Heart left ventricle (tissue), 16 donors: ENCODE measurements around the gene WDR37. TPM values are rescaled to one million over a fixed set of nuclear protein-coding genes. Genes with fewer than 3 reads are reported as not detected.
A peak's percentile ranks its signal among the peaks of the same experiment; 100 is the strongest.

Experiments used
- ATAC-seq, 4 donors: fragments of 200-7000 bp; cut with Tn5 transposase; one replicate each; pipeline ENCODE4 v1.9.1; 2020 to 2022; ENCODE audit warnings: moderate library complexity in 4 of 4, mild to moderate bottlenecking in 3 of 4, moderate number of reproducible peaks in 1 of 4
- DNase-seq, 5 donors: peaks; one replicate each; pipeline ENCODE4 v3.0.0-alpha.2; 2020
- H3K27ac ChIP-seq, 12 donors: fragments of 200-600 bp; sonication (generic) in 4 of 12; one replicate each; pipeline versions ENCODE4 v1.5.0 to v1.8.0; 2016 to 2022; ENCODE audit warnings: mild to moderate bottlenecking in 2 of 12
- H3K27me3 ChIP-seq, 9 donors: fragments of 200-600 bp; sonication (generic) in 2 of 9; one replicate each; pipeline versions ENCODE4 v1.5.1 to v1.8.0; 2016 to 2022; ENCODE audit warnings: mild to moderate bottlenecking in 3 of 9
- H3K36me3 ChIP-seq, 9 donors: fragments of 200-600 bp; sonication (generic) in 2 of 9; one replicate each; pipeline versions ENCODE4 v1.5.0 to v1.8.0; 2018 to 2022; ENCODE audit warnings: mild to moderate bottlenecking in 2 of 9
- H3K4me1 ChIP-seq, 12 donors: fragments of 200-600 bp; sonication (generic) in 4 of 12; one replicate each; pipeline versions ENCODE4 v1.5.0 to v1.8.0; 2016 to 2022; ENCODE audit warnings: mild to moderate bottlenecking in 3 of 12
- H3K4me3 ChIP-seq, 12 donors: fragments of 200-600 bp; sonication (generic) in 4 of 12; one replicate each; pipeline versions ENCODE4 v1.5.0 to v1.8.0; 2017 to 2022; ENCODE audit warnings: mild to moderate bottlenecking in 9 of 12, moderate library complexity in 4 of 12
- H3K9me3 ChIP-seq, 12 donors: fragments of 200-600 bp; sonication (generic) in 4 of 12; one replicate each; pipeline versions ENCODE4 v1.5.0 to v1.8.0; 2016 to 2022; ENCODE audit warnings: mild to moderate bottlenecking in 1 of 12
- CTCF ChIP-seq, 12 donors: fragments of 200-600 bp; sonication (generic) in 4 of 12; IDR thresholded peaks; one replicate each; pipeline versions ENCODE4 v1.5.0 to v1.8.0; 2018 to 2022; ENCODE audit warnings: antibody characterized with exemption in 12 of 12, mild to moderate bottlenecking in 5 of 12
- POLR2A ChIP-seq, 2 donors: fragments of 450-650 bp; IDR thresholded peaks; one replicate each; pipeline ENCODE4 v1.6.1; 2017; ENCODE audit warnings: antibody characterized with exemption in 2 of 2, mild to moderate bottlenecking in 2 of 2, moderate library complexity in 2 of 2
- WGBS, 4 donors: extraction: QIAGEN DNeasy Blood & Tissue Kit in 2 of 4; methylation state at CpG; one replicate each; pipeline versions ENCODE4 v1.1.5 to v1.1.7; 2013 to 2018; 5-methylcytosine and 5-hydroxymethylcytosine counted together
- intact Hi-C, 10 donors: fragments of 100-400 bp; cut with DNase I; formaldehyde crosslinking; loops; one replicate each; pipeline versions ENCODE4 v1.11.1 to v1.14.2; 2022
- polyA plus RNA-seq, 2 donors: library from polyadenylated mRNA; stranded (reverse); fragments of 200-250 nt; gene quantifications; one replicate each; pipeline ENCODE4 v1.2.3, GENCODE V29; 2013
- total RNA-seq, 9 donors: library from RNA; depleted of rRNA in 2 of 9; stranded (reverse); fragments of >200 nt in 2 of 9; fragmentation: NEBNext Ultra II Directional in 3 of 9; extraction: Animal tissue kit (Norgen Biotek cat#: 25700) in 3 of 9; gene quantifications; one replicate each; pipeline versions ENCODE4 v1.1.0 to v1.2.4, GENCODE V29; 2016 to 2023
- donor health status: ischemic (EF 13 %, LVEDD 7.1; RV severe dilation, severe dysfunction).
- donor health status: healthy with polysubstance abuse.
- donor health status: DM: no; HTN: yes; CAD: no.
- donor health status: DM: no; HTN: no; CAD: no.
- donor health status: ischemic (EF 25% LVEDD 6.9; RV normal size, moderate dysfunction).
- donor health status: ischemic (EF 25% LVEDD 5.7; RV mildly dilated, moderate dysfunction).
- donor health status: healthy.
- donor health status: DM: yes; HTN: yes; CAD: no.
- donor health status: ischemic (EF 35%, LVEDD 5.7; RV mildly dilated, moderate dysfunction).
- donor health status: nonischemic (EF 11% LVEDD 7.7; RV severe dilation, severe dysfunction).
- donor health status: DM: yes; HTN: yes; CAD: no.
- donor health status: PGD.
- donor health status: ischemic (EF 29% LVEDD 5.4; RV normal size, mild dysfunction).
- donor health status: nonischemic (EF 23%, LVEDD 6.1; RV moderate dilation, normal function).

WDR37 gene
- total and polyA plus RNA-seq, 11 donors, result 8.4 to 43.3 (median 26.3) TPM

GRCh38 chr10:1127629-1128028, 71.4 kb downstream of the WDR37 start:
- 87 to 93% (median 89%) methylated on average over 15 of the region's 15 CpGs for WGBS, 4 donors

GRCh38 chr10:1128115-1128514, 71.9 kb downstream of the WDR37 start:
- 61 to 68% (median 62%) methylated on average over 2 of the region's 2 CpGs for WGBS, 4 donors
- peaks cover 0 to 7% (median 0%) of the 10 kb centered on the region in 12 donors for H3K4me1 ChIP-seq
- intact Hi-C loops, result no loop called here
- ATAC-seq (no peak), DNase-seq (no peak)
- H3K27me3 ChIP-seq, result no peaks in the 10 kb centered on the region
- no peaks in the 10 kb centered on the region for H3K9me3 ChIP-seq
- H3K36me3 ChIP-seq, result peaks cover 0 to 96% (median 78%) of the 10 kb centered on the region in 9 donors
- H3K27ac ChIP-seq, result no peak overlapping the region
- no peak overlapping the region for H3K4me3 ChIP-seq
- no peak for TF ChIP-seq CTCF (IDR thresholded peaks at IDR 0.05)
- TF ChIP-seq POLR2A (IDR thresholded peaks at IDR 0.05), result no peak

More at GRCh38 chr10:1127629-1128028, 71.4 kb downstream of the WDR37 start:
- no peaks in the 10 kb centered on the region for H3K27me3 ChIP-seq
- DNase-seq, result peak in 1 of 5 donors; percentile 1
- ATAC-seq, result no peak
- intact Hi-C loops, result no loop called here
- H3K27ac ChIP-seq, result no peak overlapping the region
- H3K9me3 ChIP-seq, result no peaks in the 10 kb centered on the region
- TF ChIP-seq CTCF (IDR thresholded peaks at IDR 0.05), result no peak
- no peak for TF ChIP-seq POLR2A (IDR thresholded peaks at IDR 0.05)
- H3K36me3 ChIP-seq, result peaks cover 0 to 98% (median 83%) of the 10 kb centered on the region in 9 donors
- H3K4me1 ChIP-seq, result peaks cover 0 to 7% (median 0%) of the 10 kb centered on the region in 12 donors
- H3K4me3 ChIP-seq, result no peak overlapping the region

- TF ChIP-seq CTCF (IDR thresholded peaks at IDR 0.05) (no peak), POLR2A (IDR thresholded peaks at IDR 0.05) (no peak)
- WGBS, 4 donors, result 96 to 98% (median 97%) methylated on average over 14 to 21 of the region's 21 CpGs
- Histone ChIP-seq H3K4me1 (peaks cover 0 to 7% (median 0%) of the 10 kb centered on the region in 12 donors), H3K4me3 (no peak overlapping the region), H3K36me3 (peaks cover 0 to 90% (median 73%) of the 10 kb centered on the region in 9 donors), H3K27me3 (no peaks in the 10 kb centered on the region), H3K27ac (no peak overlapping the region), H3K9me3 (no peaks in the 10 kb centered on the region)
- intact Hi-C loops, result no loop called here
- DNase-seq, result peak in 1 of 5 donors; percentile 4
- ATAC-seq, result no peak
These were observed 72.5 kb downstream of the WDR37 start for GRCh38 chr10:1128649-1129048.

GRCh38 chr10:1130226-1130625, 74.0 kb downstream of the WDR37 start:
- no peaks in the 10 kb centered on the region for H3K9me3 ChIP-seq
- no peak overlapping the region for H3K4me3 ChIP-seq
- ATAC-seq, result no peak
- H3K4me1 ChIP-seq, result peaks cover 0 to 7% (median 0%) of the 10 kb centered on the region in 12 donors
- TF ChIP-seq POLR2A (IDR thresholded peaks at IDR 0.05) (no peak), CTCF (IDR thresholded peaks at IDR 0.05) (no peak)
- DNase-seq, result no peak
- H3K27ac ChIP-seq, result no peak overlapping the region
- 94 to 98% (median 97%) methylated on average over 10 of the region's 10 CpGs for WGBS, 4 donors
- no peaks in the 10 kb centered on the region for H3K27me3 ChIP-seq
- peaks cover 0 to 75% (median 58%) of the 10 kb centered on the region in 9 donors for H3K36me3 ChIP-seq
- intact Hi-C loops, result no loop called here
